GM18867 (cell line): ENCODE results near the gene ARAP3.
"Not testable (repeated sequence)": the region's sequence is repeated elsewhere in the genome, so short reads cannot be mapped to it uniquely, and the experiment has no call there.

ENCODE experiments used
- ATAC-seq: cut with Tn5 transposase; IDR thresholded peaks from one replicate; pipeline ENCODE4 v1.9.1; 2021; ENCODE audit warnings: mild to moderate bottlenecking, moderate library complexity; ENCODE audit not compliant: unreplicated experiment

Gene ARAP3

GRCh38 chr5:141681695-141682641, at the start of gene ARAP3:
Gene ARAP3 (minus strand): TSS chr5:141682230. CDS start chr5:141680486, 1,744 bp downstream.
- ATAC-seq: no peak

DNA sequence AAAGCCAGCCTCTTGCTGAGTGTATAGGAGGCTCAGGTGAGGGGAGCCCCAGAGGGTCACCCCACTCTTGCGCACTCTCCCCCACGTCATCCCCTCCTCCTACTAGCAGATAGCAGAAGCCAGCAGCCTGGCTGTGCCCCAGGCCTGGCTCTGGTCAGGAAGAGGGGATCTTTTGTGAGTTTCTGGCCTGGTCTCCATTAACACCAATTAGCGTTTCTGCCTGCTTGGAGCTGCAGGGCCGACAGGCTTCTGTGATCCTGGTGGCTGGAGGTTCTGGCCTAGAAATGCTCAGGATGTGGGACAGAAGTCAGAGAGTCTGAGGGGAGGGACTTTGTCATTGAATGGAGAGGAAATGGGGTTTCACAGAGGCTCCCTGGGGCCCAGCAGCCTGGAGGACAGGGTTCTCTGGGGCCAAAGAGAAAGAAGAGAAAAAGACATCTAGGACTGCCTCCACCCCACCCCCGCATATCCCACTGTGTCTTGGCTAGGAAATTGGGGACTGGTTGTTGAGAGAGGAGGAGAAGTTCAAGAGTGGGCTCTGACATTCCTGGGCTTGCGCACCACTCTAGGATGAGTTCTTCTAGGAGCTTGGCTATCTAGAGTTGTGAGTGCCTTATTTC, 47.5 kb upstream of the ARAP3 start:
- no peak for ATAC-seq

GRCh38 chr5:141725891-141726290, 43.9 kb upstream of the ARAP3 start:
- no peak for ATAC-seq

GRCh38 chr5:141725174-141725573, 43.1 kb upstream of the ARAP3 start:
- not testable (repeated sequence) for ATAC-seq

DNA sequence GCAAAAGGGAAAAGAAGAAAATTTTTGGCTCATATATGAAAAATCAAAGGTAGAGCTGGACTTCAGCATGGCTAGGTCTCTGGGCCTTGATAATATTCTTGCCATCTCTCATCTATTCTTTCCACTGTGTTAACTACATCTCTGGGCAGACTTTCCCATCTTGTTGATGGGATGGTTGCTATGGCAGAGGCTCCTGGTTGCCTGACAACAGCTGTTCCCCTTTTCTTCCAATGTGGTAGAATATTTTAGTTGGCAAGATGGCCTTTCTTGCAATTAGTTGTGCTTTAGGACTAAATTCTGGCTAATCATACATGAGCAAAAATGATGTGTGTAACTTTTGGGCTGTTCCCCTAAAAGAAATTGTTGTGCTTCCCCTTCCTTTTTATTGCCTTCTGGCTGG, 40.2 kb upstream of the ARAP3 start:
- no peak for ATAC-seq

DNA sequence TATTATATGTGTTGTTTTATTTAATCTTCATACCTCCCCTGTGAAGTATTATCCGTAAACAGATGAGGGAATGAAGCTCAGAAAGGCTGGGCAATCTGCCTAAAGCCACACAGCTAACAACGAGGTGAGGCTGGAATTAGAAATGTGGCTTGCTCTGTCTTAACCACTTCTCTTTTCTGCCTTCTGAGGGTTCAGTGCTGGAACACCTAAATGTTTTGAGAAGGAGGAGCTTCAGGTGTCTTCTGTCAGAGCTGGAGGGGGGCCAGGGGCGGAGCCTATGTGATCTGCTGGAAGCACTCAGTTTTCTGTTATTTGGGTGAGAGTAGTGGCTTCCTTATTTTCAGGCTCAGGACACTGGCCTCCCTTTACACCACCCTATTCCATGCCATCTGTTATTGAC, 35.0 kb upstream of the ARAP3 start:
- peak; percentile 82 for ATAC-seq

DNA sequence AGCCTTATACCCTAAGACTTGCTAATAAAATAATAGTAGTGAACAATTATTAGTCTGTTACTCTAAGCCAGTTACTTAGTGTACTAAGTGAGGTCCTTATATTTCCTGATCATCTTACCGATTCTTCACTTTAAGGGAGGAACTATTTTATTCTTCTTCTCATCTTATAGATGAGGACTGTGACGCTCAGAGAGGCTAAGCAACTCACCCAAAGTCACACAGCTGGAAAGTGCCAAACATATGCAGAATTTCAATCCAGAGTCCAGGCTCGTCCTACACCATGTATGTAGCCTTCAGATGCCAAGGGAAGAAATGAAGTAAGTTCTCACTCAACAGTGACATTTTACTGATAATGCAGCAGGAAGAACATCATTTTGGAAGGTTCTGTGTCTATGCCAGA, 34.4 kb upstream of the ARAP3 start:
- no peak for ATAC-seq

DNA sequence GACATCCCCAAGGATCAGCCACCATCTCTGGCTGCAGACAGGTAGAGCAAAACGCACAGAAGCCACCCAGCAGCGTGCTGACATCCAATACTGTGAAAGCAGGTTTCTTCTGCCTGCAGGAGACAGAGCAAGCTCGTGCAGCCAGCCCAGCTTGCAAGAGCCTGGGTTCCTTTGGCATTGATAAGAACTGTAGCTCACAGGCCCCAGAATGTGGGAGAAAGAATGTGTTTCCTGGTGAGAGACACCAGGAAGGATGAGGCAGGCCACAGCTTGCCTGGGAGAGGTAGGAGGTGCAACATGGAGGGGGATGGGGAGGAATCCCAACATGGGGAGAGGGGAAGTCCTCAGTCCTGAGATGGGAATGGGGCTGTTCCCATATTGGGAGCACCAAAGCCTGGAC, 34.0 kb upstream of the ARAP3 start:
- ATAC-seq: no peak

DNA sequence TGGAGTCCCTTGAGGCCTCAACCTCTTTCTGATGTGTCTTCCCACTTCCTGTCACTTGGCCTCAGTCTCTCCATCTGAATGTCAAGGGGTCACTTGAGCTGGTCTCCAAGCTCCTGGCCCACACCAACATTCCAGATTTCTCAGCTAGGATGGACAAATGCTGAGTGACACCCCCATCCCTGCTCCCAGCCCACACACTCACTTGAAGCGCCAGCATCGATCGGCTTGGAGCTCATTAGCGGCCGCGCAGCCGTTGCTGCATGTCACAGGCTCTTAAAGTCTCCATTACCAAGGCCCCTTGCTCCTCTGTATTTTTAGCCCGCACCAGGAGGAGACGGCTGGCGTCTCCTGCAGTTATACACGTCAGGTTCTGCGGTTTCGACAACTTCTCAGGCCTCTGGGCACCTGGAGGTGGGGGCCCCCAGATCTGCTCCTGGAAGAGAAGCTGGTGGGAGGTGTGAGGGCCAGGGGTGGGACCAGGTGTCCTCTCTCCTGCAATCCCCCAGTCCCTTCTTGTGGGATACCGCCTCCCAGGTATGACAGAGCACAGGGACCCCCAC, 33.4 kb upstream of the ARAP3 start:
- no peak for ATAC-seq

- ATAC-seq: no peak
Measured at GRCh38 chr5:141714542-141715310, 32.7 kb upstream of the ARAP3 start.

DNA sequence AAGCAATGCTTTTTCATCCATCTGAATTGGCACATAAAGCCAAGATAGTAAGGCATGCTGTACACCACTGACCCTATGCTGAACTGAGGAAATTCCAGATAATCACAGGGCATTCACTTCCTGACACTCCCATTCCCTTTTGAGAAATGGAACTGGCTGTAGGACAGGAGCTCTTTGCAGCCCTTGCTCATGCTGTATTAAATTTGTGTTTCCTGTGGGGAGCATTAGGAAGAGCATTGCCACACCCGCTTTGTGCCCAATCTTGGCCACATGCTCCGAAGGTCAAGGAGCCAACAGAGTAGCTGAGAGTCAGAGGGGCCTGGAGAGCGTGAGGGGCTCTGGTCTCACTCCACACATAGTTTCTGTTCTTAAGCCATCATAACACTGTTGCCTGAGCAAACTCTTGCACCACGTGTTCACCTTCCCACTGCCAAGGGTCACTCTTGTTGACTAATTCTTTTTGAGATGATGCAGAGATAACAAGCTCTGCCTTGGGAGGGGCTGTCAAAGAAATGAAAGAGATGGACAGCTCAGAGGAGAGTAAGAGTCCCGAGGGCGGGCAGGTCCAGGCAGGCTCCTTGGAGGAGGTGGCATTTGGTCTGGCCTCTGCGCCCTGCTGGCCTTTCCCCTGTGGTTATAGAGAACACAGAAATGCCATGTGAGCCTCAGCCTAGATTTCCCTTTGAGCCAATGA, 31.7 kb upstream of the ARAP3 start:
- no peak for ATAC-seq

DNA sequence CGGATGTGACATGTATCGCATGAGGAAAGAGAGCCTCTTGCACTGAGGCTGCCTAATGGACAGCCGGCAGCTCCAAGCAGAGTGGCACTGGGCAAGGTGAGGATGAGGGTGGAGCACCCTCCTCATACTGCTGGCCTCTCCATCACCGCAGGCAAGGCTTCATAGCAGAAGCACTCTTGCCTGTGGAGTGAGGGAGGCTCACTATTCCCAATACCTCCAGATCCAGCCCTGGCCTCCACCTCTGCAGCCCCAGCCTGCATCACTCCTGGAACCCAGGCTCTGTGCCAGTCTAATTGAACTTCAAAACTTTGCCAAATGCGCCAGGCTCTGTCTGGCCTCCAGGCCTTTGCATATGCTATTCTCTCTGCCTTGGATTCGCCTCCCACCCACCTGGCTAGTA, 29.7 kb upstream of the ARAP3 start:
- no peak for ATAC-seq

GRCh38 chr5:141709699-141710267, 27.8 kb upstream of the ARAP3 start:
- ATAC-seq: no peak

DNA sequence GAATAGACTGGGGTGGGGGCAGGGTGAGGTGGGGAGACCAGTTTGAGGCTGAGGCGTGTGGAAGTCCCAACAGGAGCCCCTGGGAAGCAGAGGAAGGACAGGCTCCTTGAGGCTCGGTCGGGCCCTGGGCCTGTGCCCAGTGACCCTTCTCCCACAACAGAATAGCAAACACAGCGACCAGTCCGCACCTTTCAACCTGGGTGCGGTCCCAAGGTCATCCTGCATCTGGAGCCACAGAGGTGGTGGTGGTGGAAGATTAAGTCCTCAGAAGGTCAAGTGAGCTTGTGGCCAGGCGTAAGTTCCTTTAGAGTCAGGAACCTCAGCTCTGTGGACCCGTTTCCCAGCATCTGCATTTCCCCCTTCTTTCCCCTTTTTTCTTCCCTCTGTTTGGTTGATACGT, 26.0 kb upstream of the ARAP3 start:
- no peak for ATAC-seq

DNA sequence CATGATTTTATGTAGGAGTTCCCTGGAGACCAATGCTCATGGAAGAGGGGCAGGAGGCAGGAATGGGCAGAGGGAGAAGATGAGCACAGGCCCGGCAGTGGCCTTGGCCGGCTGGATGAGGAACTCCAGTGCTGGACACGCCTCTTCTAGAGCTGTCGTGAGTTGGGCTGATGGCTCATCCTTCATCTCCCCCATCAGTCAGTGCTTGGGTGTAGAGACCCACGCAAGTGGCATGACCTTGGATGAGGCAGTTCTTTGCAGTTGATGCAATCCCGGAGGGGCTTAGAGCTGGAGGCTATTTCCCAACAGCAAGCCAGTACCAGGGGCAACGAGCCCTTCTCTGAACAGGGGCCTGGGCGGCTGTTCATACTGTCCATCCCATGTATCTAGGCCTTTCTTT, 25.5 kb upstream of the ARAP3 start:
- no peak for ATAC-seq

- no peak for ATAC-seq
Measured at GRCh38 chr5:141706121-141706520, 24.1 kb upstream of the ARAP3 start.

GRCh38 chr5:141705469-141705868, 23.4 kb upstream of the ARAP3 start:
- ATAC-seq: no peak

GRCh38 chr5:141704782-141705297, 22.8 kb upstream of the ARAP3 start:
- ATAC-seq: no peak

DNA sequence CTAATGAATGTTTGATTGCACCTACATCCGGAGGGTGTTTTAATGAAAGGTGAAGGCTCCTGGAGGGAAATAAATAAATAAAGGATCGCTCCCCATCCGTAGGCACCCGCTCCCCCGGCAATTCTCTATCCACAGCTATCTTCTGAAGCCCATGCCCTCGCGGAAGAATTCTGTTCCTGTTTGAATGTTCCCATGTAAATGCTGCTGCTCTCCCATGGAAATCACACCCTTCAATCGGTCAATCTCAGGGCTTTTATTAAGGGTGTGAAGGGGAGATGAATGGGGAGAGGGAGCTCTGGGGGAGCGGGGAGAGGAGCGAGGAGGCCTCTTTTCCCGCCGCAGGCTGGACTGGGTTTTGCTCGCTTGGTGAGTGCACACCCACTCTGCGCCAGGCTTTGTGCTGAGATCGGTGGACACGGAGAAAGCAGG, 21.1 kb upstream of the ARAP3 start:
- no peak for ATAC-seq
